COLO829 (cell line): ENCODE measurements around the gene ALKBH3.
A peak's percentile ranks its signal among the peaks of the same experiment; 100 is the strongest.

Experiments used
- DNase-seq: peaks from one replicate; pipeline ENCODE4 v3.0.0; 2012; ENCODE audit warnings: low spot score

ALKBH3 gene

GRCh38 chr11:43880640-43881159 is at the start of gene ALKBH3:
Gene ALKBH3 (plus strand): TSS chr11:43880831. CDS start chr11:43882653, 1,822 bp downstream.
- peak; percentile 88 for DNase-seq

GRCh38 chr11:43830928-43831440 is 49.6 kb upstream of the ALKBH3 start:
- DNase-seq: peak; percentile 96

DNA sequence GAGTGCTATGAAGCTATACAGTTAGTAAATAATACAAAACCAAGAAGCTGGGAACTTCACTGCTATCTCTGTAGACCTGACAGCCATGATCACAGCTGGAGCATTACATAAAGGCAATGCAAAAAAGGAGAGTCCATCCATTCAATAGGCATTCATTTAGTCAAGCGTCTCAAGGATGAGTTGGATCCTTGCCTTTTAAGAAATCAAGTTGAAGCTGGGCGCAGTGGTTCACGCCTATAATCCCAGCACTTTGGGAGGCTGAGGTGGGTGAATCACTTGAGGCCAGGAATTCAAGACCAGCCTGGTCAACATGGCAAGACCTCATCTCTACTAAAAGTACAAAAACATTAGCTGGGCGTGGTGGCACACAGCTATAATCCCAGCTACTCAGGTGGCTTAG is 48.1 kb upstream of the ALKBH3 start:
- DNase-seq: no peak

- DNase-seq: no peak
Measured at GRCh38 chr11:43833657-43834073, 47.0 kb upstream of the ALKBH3 start.

DNA sequence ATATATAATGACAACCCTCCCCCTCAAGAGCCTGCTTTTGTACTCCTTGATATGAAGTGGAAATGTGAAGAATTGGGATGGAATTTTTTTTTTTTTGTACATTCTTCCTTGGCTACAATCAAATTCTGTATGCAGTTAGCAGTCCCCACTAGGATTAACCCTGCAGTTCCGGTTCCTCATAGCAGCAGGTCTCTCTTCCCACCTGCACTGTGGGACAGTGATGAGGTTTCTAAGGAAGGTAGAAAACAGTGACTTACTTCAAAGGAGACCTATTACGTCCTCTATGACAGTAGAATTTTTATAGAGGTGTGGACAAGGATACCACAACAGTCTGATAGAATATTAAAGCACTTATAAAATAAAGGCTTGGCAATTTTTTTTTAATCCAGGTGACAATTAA is 46.3 kb upstream of the ALKBH3 start:
- DNase-seq: no peak

- DNase-seq: no peak
Measured at GRCh38 chr11:43835104-43835503, 45.5 kb upstream of the ALKBH3 start.

DNA sequence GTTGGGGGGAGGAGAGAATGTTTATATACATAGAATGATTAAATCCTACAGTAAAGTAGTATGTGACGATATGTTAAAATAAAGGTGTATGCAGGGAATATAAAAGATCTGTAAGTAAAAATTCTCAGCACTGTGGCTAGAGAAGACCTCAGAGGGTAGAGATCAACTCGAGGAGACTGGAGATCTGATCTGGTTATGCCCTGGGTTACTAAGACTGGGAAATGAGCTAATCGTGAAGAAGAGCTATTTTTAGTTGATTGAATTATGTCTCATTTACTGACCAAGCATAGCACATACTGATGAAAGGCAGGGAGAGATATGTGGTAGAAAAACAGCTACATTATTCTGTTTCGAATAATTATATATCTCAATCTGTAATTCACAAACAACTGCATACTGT is 42.8 kb upstream of the ALKBH3 start:
- DNase-seq: no peak

- no peak for DNase-seq
Measured at GRCh38 chr11:43842021-43842420, 38.6 kb upstream of the ALKBH3 start.

DNA sequence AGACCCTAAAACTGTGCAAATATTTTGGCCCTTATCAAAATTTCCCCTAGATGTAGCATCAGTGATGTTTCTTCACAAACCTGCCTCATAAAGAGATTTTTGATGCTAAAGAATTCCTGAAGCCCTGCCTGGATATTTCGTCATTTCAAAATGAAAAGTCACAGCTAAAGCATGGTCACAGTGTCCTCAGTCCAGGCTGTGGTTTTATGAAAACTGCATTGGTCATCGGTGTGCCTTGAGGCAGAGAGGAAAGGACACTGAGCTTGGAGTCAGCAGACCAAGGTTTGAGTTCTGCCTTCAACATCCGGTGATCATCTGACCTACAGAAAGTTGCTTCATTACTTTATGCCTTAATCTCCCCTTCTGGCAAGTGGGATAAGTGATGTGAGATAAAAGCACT is 34.8 kb upstream of the ALKBH3 start:
- DNase-seq: no peak

DNA sequence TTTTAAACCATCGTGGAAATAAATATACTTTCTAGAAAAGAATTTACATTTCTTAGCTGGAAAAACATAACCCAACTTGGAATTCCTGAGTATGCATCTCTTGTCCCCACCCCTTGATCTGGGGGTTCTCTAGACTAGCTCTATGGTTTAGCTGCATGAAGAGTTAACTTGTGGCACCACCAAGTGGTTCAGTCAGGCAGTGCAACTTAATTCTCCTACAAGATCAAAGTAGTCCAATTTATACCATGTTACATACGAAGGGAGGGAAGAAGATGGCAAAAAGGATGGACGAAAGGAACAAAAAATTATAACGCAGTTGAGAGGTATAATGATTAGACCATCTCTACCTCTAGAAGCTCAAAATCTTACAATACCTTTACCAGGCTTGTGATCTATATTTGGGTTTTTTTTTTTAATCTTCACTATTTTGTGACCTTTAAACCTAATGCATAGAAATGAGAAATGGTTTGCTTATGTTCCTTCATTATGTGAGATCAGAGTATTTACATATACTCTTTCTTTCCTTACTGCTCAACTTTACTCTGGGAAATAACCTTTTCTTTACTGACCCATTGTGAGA is 28.5 kb upstream of the ALKBH3 start:
- peak; percentile 78 for DNase-seq

- DNase-seq: peak; percentile 19
Measured at GRCh38 chr11:43853781-43854180, 26.9 kb upstream of the ALKBH3 start.

GRCh38 chr11:43856993-43857392 is 23.6 kb upstream of the ALKBH3 start:
- no peak for DNase-seq

DNA sequence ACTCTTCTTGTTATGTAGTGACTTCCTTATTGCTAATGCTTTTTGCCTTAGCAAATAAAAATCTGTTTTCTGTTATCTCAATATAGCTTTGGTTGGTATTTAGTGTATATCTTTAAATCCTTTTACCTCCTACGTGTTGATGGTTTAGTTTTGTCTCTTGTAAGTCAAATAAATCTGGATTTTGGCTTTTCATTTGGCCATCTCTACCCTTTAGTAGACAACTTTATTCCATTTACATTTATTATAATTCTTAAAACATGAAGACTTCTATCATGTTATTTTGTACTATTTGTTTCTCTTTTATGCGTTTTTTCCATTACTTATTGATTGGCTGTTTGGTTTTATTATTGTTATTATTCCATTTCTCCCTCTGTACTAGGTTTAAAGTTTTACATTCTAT is 19.5 kb upstream of the ALKBH3 start:
- DNase-seq: no peak

GRCh38 chr11:43866520-43866919 is 14.1 kb upstream of the ALKBH3 start:
- no peak for DNase-seq

DNA sequence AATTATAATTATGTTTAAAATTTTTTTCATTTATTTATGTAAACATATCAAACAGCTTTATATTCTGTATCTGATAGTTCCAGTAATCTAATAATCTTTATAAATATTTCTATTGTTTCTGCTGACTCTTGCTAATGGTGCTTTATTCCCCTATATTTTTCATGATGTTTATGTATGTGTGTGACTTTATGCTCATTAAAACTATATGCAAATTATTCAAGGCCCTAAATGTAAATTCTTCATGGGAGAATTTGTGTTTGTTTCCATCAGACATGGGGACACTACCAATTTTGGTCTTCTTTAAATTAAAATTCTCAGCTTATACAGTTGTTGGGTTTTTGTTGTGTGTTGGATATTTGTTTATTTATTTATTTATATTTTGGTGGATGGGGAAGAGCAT is 13.7 kb upstream of the ALKBH3 start:
- DNase-seq: no peak

GRCh38 chr11:43868852-43869567 is 11.6 kb upstream of the ALKBH3 start:
- DNase-seq: peak; percentile 34

DNA sequence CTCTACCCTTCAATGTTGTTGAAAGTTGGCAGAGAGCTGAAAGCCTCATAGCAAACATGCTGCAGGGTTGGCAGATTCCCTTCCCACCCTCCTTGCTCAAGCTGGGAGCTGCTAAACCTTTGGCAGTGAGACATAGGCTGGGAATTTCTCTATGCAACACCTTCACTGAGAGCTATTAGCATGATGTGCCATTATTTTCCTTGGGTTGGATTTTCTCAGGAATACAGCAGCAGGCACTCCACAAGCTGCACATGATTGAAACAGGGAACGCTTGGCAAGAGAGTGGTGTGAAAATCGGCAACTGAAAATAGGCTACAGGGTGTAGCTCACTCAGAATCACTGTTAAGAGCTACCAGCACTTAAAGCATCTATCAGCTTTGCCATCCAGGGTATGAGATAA is 9.6 kb upstream of the ALKBH3 start:
- DNase-seq: no peak

GRCh38 chr11:43872995-43873394 is 7.6 kb upstream of the ALKBH3 start:
- DNase-seq: no peak

DNA sequence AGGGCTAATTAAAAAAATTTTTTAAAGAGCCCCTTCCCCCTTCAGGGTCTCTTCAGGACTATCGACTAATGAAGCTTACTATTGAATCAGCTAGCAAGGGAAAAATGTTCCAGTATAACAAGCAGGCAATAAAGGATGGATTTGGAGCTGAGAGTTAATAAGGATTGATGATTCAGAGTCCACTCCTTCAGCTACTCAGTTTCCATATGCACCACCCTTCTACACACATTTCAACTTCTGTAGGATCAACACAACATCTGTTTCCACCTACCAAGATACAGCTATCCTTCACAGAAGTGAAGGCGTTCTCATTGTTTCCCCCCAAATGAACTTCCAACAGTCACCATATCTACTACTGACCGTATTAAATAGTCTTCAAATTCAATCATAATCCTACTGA is 6.6 kb upstream of the ALKBH3 start:
- DNase-seq: no peak

DNA sequence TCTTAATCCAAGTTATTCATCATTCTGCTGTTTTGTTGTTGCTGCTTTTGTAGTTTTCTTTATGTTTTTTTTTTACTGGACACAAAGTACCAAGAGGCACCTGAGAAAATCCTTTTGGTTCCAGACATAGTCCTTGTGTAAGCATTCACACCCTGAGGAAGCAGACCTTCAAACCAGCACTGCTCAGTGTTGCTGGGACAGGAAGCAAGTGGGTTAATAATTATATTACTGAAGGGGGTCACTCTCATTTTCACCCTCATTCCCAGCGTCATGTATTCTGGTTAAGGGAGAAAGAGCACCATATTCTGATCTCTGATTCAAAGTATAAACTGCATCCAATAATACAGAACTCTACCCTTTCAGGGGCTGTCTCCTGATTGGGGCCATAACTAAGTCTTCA is 5.9 kb upstream of the ALKBH3 start:
- DNase-seq: no peak

- DNase-seq: no peak
Measured at GRCh38 chr11:43879789-43880639, 617 bp upstream of the ALKBH3 start.

- no peak for DNase-seq
Measured at GRCh38 chr11:43892851-43893250, 12.2 kb downstream of the ALKBH3 start.

DNA sequence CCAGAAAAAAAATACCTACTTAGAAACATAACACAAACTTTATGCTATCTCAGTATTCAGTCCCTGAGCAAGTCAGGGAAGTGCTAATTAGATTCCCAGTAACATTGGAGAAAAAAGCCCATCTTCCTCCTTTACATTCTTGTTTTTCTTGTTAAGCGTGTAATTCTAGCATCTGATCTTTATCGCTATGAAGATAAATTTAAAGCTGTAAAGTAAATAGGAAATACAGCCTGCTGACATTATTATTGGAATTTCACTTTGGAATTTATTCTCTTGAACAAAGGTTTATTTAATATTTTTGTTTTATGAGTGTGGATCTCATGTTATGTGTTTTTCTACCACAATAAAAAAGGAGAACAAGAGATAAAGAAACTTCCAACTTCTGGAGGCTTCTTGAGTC is 13.9 kb downstream of the ALKBH3 start:
- no peak for DNase-seq
